K562 (cell line): Measurements from ENCODE around the gene PRCC. TPM values are rescaled to one million over a fixed set of nuclear protein-coding genes. Genes with fewer than 3 reads are reported as not detected.

Experiments
- ARNT ChIP-seq, 2 experiments: fragments of 450-650 bp; IDR thresholded peaks; 2 replicates each; pipeline ENCODE4 v1.6.1; 2016; ENCODE audit warnings: mild to moderate bottlenecking in 1 of 2
- FOXK1 ChIP-seq: sonication (generic); formaldehyde crosslinking; IDR thresholded peaks from 2 replicates; pipeline ENCODE4 v1.8.0; 2022; ENCODE audit warnings: missing genetic modification reagents, mild to moderate bottlenecking, borderline replicate concordance
- ZNF232 ChIP-seq: sonication (generic); formaldehyde crosslinking; IDR thresholded peaks from 2 replicates; pipeline ENCODE4 v1.8.0; 2022; ENCODE audit warnings: mild to moderate bottlenecking, missing genetic modification reagents
- ZNF280A ChIP-seq: fragments of 450-650 bp; IDR thresholded peaks from 2 replicates; pipeline ENCODE4 v1.6.1; 2018; ENCODE audit warnings: mild to moderate bottlenecking, low read depth; ENCODE audit not compliant: partially characterized antibody
- polyA plus RNA-seq, 8 experiments: library from polyadenylated mRNA; depleted of rRNA in 4 of 8; stranded (reverse) in 5 of 8; unstranded in 3 of 8; fragments of >200 nt; fragmentation: Nextera tagmentation in 2 of 8; fragmentation: Illumina TruSeq in 1 of 8; extraction: Ambion mirVana in 2 of 8; extraction: Trizol in 1 of 8; gene quantifications; 2 replicates each; pipeline versions ENCODE4 v1.2.1 to v1.2.3, GENCODE V29; 2011 to 2014; ENCODE audit warnings: inconsistent platforms in 1 of 8, missing spikeins in 1 of 8
- total RNA-seq, 7 experiments: library from RNA; depleted of rRNA in 6 of 7; stranded (reverse); fragments of >200 nt in 6 of 7; fragmentation: Illumina TruSeq in 2 of 7; extraction: Trizol in 2 of 7; gene quantifications; 2 replicates each; pipeline versions ENCODE4 v1.2.1 to v1.2.3, GENCODE V29; 2011 to 2021; ENCODE audit warnings: low replicate concordance in 1 of 7
- TF ChIP-seq, protein P1 (sequence below), 2 experiments: IDR thresholded peaks; 2 replicates each; pipeline ENCODE4 v1.6.1; 2011; ENCODE audit warnings: borderline replicate concordance in 1 of 2, control low read depth in 1 of 2, low read depth in 1 of 2, low read length in 1 of 2, mild to moderate bottlenecking in 1 of 2, mixed read lengths in 1 of 2, moderate library complexity in 1 of 2; ENCODE audit not compliant: insufficient read depth in 1 of 2, insufficient read length in 1 of 2, poor library complexity in 1 of 2, severe bottlenecking in 1 of 2; ENCODE audit errors: extremely low read depth in 1 of 2

PRCC gene
- total and polyA plus RNA-seq, 9 of the 15 experiments (the other 6 are each of a cell fraction or from before 2014, with no cell fraction given) = 23.9 to 201 (median 41.1) TPM

- TF ChIP-seq ZNF280A (no peak), FOXK1 (CRISPR knock-in tag) (no peak), ZNF232 (CRISPR knock-in tag) (no peak), ARNT (IDR thresholded peaks at IDR 0.05) (no peak)
- TF ChIP-seq, protein P1, sequence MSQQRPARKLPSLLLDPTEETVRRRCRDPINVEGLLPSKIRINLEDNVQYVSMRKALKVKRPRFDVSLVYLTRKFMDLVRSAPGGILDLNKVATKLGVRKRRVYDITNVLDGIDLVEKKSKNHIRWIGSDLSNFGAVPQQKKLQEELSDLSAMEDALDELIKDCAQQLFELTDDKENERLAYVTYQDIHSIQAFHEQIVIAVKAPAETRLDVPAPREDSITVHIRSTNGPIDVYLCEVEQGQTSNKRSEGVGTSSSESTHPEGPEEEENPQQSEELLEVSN (IDR thresholded peaks at IDR 0.05; ENCODE audit: borderline replicate concordance in 1 of 2, extremely low read depth in 1 of 2, insufficient read depth in 1 of 2, insufficient read length in 1 of 2, low read depth in 1 of 2, low read length in 1 of 2, poor library complexity in 1 of 2, severe bottlenecking in 1 of 2) = no peak
Measured at GRCh38 chr1:156721535-156721934, 45.8 kb upstream of the PRCC start (continued).
